ENCODE data around the gene ONECUT2.
"Not testable (repeated sequence)": the region's sequence is repeated elsewhere in the genome, so short reads cannot be mapped to it uniquely, and the experiment has no call there.

- TF ChIP-seq CTCF (IDR thresholded peaks at IDR 0.05); EZH2 (IDR thresholded peaks at IDR 0.05; ENCODE audit: borderline replicate concordance, insufficient read depth, low read depth, low read length, poor library complexity, severe bottlenecking): not testable (repeated sequence)
Observed at GRCh38 chr18:57396831-57397230, 38.3 kb upstream of the ONECUT2 start.

All from B cell (primary cell).